H1 (cell line): Measurements from ENCODE around the gene QSER1. TPM values are rescaled to one million over a fixed set of nuclear protein-coding genes. Genes with fewer than 3 reads are reported as not detected.

Experiments
- BRCA1 ChIP-seq: IDR thresholded peaks from 2 replicates; pipeline ENCODE4 v1.6.1; 2012; ENCODE audit warnings: low read depth, low read length, improper control_type of control experiment
- CBX5 ChIP-seq: fragments of 300-800, 300-1000 bp; sonication (generic); IDR thresholded peaks from 2 replicates; pipeline ENCODE4 v1.7.1; 2016; ENCODE audit warnings: antibody characterized with exemption, low read length, low read depth
- CHD7 ChIP-seq: fragments of 300-600 bp; sonication (generic); IDR thresholded peaks from 2 replicates; pipeline ENCODE4 v1.7.1; 2012; ENCODE audit warnings: low read length, moderate library complexity, mild to moderate bottlenecking, inconsistent platforms; ENCODE audit not compliant: insufficient replicate concordance
- MAFK ChIP-seq: IDR thresholded peaks from 2 replicates; pipeline ENCODE4 v1.6.1; 2012; ENCODE audit warnings: low read depth, mild to moderate bottlenecking, improper control_type of control experiment, low read length
- MAX ChIP-seq: IDR thresholded peaks from 2 replicates; pipeline ENCODE4 v1.6.1; 2012; ENCODE audit warnings: inconsistent platforms
- RNF2 ChIP-seq: fragments of 200-900, 300-1000 bp; sonication (generic); IDR thresholded peaks from 2 replicates; pipeline ENCODE4 v1.7.1; 2016; ENCODE audit warnings: borderline replicate concordance, low read depth, mild to moderate bottlenecking, antibody characterized with exemption, low read length; ENCODE audit not compliant: poor library complexity, severe bottlenecking; ENCODE audit errors: missing control alignments
- TBP ChIP-seq: IDR thresholded peaks from 2 replicates; pipeline ENCODE4 v1.6.1; 2011; ENCODE audit warnings: low read depth, low read length, improper control_type of control experiment
- TCF12 ChIP-seq: IDR thresholded peaks from 2 replicates; pipeline ENCODE4 v1.6.1; 2011; ENCODE audit warnings: low read depth, mild to moderate bottlenecking, low read length
- TEAD4 ChIP-seq: IDR thresholded peaks from 2 replicates; pipeline ENCODE4 v1.6.1; 2012; ENCODE audit warnings: low read depth, low read length, inconsistent platforms, mixed read lengths
- ZNF274 ChIP-seq: IDR thresholded peaks from 2 replicates; pipeline ENCODE4 v1.7.0; 2012; ENCODE audit warnings: low read length, borderline replicate concordance; ENCODE audit errors: extremely low read depth
- polyA plus RNA-seq, 7 experiments: library from polyadenylated mRNA; depleted of rRNA in 3 of 7; stranded (reverse) in 5 of 7; unstranded in 2 of 7; fragments of >200 nt in 5 of 7; fragments of 200-250 nt in 2 of 7; gene quantifications; 1 replicate in 5 of 7; 2 replicates in 1 of 7; 4 replicates in 1 of 7; pipeline versions ENCODE4 v1.2.1 to v1.2.3, GENCODE V29; 2011 to 2013; ENCODE audit warnings: missing spikeins in 2 of 7, mixed read lengths in 2 of 7
- total RNA-seq: library from RNA; stranded (reverse); fragmentation: NEBNext Ultra II Directional; extraction: Animal tissue kit (Norgen Biotek cat#: 25700); gene quantifications from 2 replicates; pipeline ENCODE4 v1.2.1, GENCODE V29; 2021

QSER1 gene
- total and polyA plus RNA-seq, 2 of the 8 experiments (the other 6 are each of a cell fraction or from before 2014, with no cell fraction given) = 29.3 to 117 TPM

- no peak for TF ChIP-seq BRCA1
- peak; percentile 51; the same call in 1 of the 2 replicates for TF ChIP-seq TBP
- no peak for TF ChIP-seq MAX
- peak; percentile 73; the same call in 1 of the 2 replicates for TF ChIP-seq MAFK
- no peak for TF ChIP-seq CHD7
- TF ChIP-seq TCF12 = 0 out of 2 replicates have a peak, but pooled peaks have one; percentile 3
- no peak for TF ChIP-seq CBX5
- TF ChIP-seq ZNF274 = no peak
- no peak for TF ChIP-seq RNF2
- no peak for TF ChIP-seq TEAD4
Observed at GRCh38 chr11:32891657-32892354, 805 bp upstream of the QSER1 start (continued).
